ENCODE measurements around the gene SIGLEC10.

GRCh38 chr19:51396175-51396574 is 21.3 kb downstream of the SIGLEC10 start:
- TF ChIP-seq CTCF (IDR thresholded peaks at IDR 0.05 in 4 of 5, conservative IDR thresholded peaks at IDR 0.05 in 1 of 5): no peak
- TF ChIP-seq POLR2A (IDR thresholded peaks at IDR 0.05): no peak

Measured in gastrocnemius medialis (tissue), 4 donors.